Measurements from ENCODE around the gene PRKD2.

The PRKD2 gene

GRCh38 chr19:46660008-46660517 is 56.9 kb downstream of the PRKD2 start:
- no peak for DNase-seq

- DNase-seq, result no peak
These were observed 57.5 kb downstream of the PRKD2 start for GRCh38 chr19:46659151-46660007.

- DNase-seq, result no peak
These were observed 60.4 kb downstream of the PRKD2 start for GRCh38 chr19:46656541-46656940.

- no peak for DNase-seq
These were observed 62.2 kb downstream of the PRKD2 start for GRCh38 chr19:46654621-46655152.

- no peak for DNase-seq
These were observed 66.5 kb downstream of the PRKD2 start for GRCh38 chr19:46650445-46650844.

GRCh38 chr19:46648961-46649960 is 67.7 kb downstream of the PRKD2 start:
- DNase-seq, result no peak

GRCh38 chr19:46648060-46648960 is 68.6 kb downstream of the PRKD2 start:
- DNase-seq, result no peak

- no peak for DNase-seq
These were observed 70.5 kb downstream of the PRKD2 start for GRCh38 chr19:46646402-46646801.

GRCh38 chr19:46644720-46645119 is 72.2 kb downstream of the PRKD2 start:
- DNase-seq, result no peak

- no peak for DNase-seq
These were observed 76.3 kb downstream of the PRKD2 start for GRCh38 chr19:46640656-46641055.

- DNase-seq, result no peak
These were observed 77.3 kb downstream of the PRKD2 start for GRCh38 chr19:46639358-46640182.

GRCh38 chr19:46637224-46637623 is 79.7 kb downstream of the PRKD2 start:
- DNase-seq, result no peak

GRCh38 chr19:46635920-46636761 is 80.8 kb downstream of the PRKD2 start, which contains the start of gene GNG8:
Gene GNG8, minus strand, starts transcription at chr19:46636202. Its CDS starts 1,520 bp downstream, at chr19:46634682.
- no peak for DNase-seq

- no peak for DNase-seq
These were observed 82.2 kb downstream of the PRKD2 start for GRCh38 chr19:46634656-46635218.

GRCh38 chr19:46634045-46634655 is 82.8 kb downstream of the PRKD2 start:
- DNase-seq, result peak; percentile 55 to 58

GRCh38 chr19:46633130-46633529 is 83.8 kb downstream of the PRKD2 start:
- DNase-seq, result no peak

- no peak for DNase-seq
These were observed 85.4 kb downstream of the PRKD2 start for GRCh38 chr19:46631481-46631880.

- DNase-seq, result no peak
These were observed 86.2 kb downstream of the PRKD2 start for GRCh38 chr19:46630586-46631205.

All from NCI-H1930 (cell line).